HG03565 (cell line): ENCODE data around the gene APBA1.
"Not testable (repeated sequence)": the region's sequence is repeated elsewhere in the genome, so short reads cannot be mapped to it uniquely, and the experiment has no call there.

Experiments
- ATAC-seq: cut with Tn5 transposase; IDR thresholded peaks from one replicate; pipeline ENCODE4 v1.9.1; 2021; ENCODE audit warnings: mild to moderate bottlenecking, moderate library complexity; ENCODE audit not compliant: unreplicated experiment

APBA1 gene

DNA sequence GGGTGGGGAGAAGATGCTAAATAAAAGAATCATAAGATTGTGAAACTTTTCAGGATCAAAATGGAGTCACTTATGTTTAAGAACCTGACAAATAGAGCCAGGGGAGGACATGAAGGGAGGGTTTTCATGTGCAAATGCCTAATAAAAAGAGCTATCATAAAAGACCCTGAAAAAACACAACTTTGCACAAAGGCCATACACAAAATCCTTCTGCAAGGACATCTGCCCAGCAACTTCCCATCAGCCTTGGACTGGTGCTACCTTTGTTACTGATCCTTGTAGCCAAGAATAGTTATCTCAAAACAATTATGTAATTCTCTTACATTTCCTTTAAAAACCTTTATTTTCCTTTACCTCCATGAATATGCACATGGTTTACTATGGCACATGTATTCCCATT lies 63.0 kb downstream of the APBA1 start:
- ATAC-seq, result no peak

- ATAC-seq, result no peak
Measured at GRCh38 chr9:69606089-69606488, 66.1 kb downstream of the APBA1 start.

GRCh38 chr9:69605406-69605805 lies 66.8 kb downstream of the APBA1 start:
- ATAC-seq, result no peak

- no peak for ATAC-seq
Measured at GRCh38 chr9:69604568-69605219, 67.5 kb downstream of the APBA1 start.

DNA sequence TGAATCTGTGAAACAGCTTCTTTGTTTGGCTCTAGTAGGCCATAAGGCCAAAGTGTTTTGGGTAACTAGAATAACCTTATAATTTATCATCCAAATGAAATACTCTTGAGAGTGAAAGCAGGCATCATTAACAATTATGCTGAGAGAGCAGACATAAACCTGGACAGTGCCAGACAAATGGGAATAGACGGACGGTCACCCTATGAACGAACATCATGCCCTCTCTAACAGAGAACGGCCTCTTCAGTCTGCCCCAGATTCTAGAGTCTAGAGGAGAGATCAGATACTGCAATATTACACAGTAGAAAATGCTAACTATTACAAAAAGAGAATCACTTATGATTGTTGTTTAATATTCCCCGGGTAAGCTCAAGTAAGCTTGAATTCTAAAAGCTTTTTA lies 68.5 kb downstream of the APBA1 start:
- no peak for ATAC-seq

DNA sequence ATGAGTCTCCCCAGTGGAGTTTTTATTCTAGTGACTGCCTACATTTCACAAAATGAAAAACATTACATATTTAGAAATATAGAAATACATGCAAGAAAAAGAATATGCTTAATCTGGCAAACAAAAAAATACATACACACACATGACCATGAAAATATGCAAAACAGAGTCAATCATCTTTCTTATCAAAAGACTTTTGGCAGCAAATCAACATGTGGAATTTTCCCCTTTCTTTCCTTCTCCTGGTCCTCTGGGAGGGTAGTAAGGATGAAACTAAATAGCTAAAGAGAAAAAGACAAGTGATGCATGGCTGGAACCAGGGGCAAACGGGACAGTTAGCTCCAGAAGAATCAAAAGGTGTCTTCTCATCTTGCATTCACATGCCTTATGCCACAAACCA lies 69.4 kb downstream of the APBA1 start:
- no peak for ATAC-seq

GRCh38 chr9:69601698-69602097 lies 70.5 kb downstream of the APBA1 start:
- ATAC-seq, result no peak

DNA sequence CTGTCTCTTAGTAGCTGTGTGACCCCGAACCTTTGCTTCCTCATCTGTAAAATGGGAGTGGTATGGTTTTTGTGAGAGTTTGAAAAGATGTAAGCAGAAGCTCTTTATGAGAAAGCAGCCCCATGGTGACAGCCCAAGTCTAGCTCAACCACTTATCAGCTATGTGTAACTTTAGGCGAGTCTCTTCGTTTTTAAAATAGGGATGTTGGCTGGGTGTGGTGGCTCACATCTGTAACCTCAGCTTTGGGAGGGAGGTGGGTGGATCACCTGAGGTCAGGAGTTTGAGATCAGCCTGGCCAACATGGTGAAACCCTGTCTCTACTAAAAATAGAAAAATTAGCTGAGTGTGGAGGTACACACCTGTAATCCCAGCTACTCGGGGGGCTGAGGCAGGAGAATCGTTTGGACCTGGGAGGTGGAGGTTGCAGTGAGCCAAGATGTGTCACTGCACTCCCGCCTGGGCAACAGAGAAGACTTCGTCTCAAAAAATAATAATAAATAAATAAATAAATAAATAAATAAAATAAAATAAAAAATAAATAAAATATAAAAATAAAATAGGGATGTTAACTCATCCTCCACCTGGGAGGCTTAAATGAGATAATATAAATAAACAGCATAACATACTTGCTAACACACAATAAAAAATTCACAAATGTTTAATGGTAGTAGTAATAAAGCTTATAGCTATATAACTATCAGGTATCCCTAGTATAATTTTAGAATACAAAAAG lies 71.7 kb downstream of the APBA1 start:
- ATAC-seq, result no peak

DNA sequence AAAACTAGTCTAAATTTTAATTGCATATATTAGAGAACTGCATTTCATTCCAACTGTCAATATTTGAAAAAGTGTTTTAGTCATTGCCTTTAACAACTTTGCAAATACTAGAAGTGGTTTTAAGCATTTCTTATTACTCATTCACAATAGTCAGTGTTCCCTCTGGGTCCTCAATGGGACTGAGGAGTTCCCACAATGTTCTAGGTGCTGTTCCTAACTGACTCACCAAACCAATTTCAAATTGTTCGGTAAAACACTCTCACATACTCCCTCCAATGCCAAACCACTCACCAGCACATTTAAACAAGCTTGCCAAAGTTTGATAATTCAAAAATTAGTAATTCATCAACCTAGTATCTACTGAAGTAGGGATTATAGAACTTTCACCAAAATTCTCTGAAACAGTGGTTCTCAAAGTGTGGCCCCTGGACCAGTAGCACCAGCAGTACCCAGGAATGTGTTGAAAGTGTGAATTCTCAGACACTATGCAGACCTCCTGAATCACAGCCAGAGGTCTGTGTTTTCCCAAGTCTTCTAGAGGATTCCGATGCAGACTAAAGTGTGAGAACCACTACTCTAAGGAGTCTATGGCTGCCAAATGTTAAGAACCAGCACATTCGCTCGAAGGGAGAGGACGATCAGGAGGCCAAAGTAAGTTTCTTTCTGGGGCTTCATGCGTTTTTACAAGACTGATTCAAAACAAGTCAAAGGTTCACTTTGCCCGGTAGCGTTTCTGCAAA lies 72.8 kb downstream of the APBA1 start:
- ATAC-seq, result no peak

DNA sequence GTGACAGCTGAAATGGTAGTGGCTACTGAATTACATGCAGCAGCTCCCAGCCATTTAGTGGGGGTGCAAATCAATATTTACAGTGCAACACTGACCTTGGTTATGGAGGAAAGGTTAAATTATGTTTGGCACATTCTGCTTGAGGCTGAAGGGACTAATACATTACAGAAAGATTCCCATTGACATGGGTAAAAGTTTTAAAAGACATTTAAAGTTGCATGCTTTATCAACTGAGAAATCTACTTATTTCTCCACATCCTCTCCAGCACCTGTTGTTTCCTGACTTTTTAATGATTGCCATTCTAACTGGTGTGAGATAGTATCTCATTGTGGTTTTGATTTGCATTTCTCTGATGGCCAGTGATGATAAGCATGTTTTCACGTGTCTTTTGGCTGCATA lies 75.3 kb downstream of the APBA1 start:
- not testable (repeated sequence) for ATAC-seq

- ATAC-seq, result no peak
Measured at GRCh38 chr9:69594180-69594579, 78.0 kb downstream of the APBA1 start.

- no peak for ATAC-seq
Measured at GRCh38 chr9:69593756-69594155, 78.4 kb downstream of the APBA1 start.

DNA sequence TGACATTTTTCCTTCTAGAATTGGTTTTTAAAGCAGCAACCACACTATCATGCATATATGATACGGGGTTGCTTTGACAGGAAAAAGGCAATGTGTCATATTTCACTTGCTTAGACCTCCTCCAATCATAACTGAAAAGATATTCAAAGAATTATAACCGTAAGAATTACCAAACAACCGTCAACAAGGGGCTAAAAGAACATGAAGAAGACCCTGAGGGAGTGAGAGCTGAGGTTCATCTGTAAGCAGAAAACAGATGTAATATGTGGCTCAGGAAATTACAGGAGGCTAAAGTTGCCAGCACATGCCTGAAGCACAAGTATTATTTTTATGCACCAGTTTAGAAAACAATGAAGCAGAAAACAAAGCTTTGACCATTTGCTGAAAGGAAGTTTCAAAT lies 78.9 kb downstream of the APBA1 start:
- ATAC-seq, result no peak

DNA sequence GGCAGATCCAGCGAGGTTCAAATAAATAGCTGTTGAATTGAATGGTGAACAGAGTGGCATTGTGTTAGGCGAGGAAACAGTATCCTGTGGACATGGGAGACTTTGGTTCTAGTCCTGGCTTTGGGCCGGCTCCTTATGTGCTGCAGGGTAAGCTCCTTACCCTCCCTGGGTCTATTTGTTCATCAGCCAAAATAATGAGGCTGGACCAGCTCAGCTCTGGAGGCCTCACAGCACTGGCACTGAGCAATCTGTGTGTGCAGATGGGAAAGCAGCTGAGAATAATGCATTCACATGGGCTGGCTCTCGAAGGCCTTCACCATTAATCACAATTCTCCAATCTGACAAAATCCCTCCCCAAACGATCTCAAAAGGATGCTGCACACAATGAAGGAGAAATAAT lies 81.9 kb downstream of the APBA1 start:
- ATAC-seq, result no peak

DNA sequence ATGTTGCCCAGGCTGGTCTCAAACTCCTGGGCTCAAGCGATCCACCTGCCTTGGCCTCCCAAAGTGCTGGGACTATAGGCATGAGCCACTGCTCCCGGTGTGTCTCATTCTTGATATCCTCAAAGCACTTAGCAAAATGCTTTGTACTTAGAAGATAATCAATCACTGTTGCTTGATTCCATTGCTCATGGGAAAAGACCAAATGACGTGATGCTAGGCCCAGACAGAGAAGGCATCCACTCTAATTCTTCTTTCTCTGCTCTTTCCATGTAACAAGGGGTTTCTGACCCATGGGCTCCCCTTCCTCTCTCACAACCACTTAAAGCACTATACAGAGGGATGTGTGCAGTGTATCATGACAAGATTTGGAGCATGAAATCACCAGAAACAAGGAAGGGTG lies 83.0 kb downstream of the APBA1 start:
- ATAC-seq, result no peak

- ATAC-seq, result no peak
Measured at GRCh38 chr9:69585571-69585970, 86.6 kb downstream of the APBA1 start.

GRCh38 chr9:69584759-69585158 lies 87.4 kb downstream of the APBA1 start:
- no peak for ATAC-seq

GRCh38 chr9:69583645-69584234 lies 88.4 kb downstream of the APBA1 start:
- ATAC-seq, result no peak

DNA sequence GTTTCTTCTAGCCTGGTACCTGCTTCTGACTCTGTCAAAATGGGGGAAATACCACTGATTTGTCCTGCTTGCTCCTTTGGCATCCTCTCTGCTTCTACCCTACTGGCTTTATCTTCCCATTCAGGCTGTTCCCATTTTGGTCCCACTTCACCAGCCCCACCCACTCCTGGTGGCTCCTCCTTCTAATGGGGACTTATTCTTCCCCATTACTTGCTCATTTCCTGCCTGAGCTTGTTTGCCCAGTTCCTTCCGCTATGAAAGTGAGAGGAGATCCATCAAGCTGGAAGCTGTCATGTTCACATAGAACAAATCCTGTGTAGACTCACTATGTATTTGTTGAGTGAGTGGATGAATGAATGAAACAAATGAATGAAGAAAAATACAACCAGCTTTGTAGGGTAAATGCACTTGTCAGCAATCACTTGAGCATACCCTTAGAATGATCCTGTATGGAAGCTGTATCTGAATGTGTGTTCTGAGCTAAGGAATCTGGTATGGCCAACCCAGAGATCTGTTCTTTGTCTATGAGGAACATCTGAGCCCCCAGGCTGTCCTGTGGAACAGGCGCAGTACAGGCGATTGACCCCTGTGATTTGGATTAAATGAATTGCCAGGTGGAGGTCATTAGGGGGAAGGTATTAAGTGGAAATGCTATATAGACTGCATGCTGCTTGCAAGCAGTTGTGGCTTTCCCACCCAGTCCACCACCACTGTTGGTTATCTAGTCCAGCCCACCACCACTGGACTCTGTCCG lies 89.5 kb downstream of the APBA1 start:
- no peak for ATAC-seq

DNA sequence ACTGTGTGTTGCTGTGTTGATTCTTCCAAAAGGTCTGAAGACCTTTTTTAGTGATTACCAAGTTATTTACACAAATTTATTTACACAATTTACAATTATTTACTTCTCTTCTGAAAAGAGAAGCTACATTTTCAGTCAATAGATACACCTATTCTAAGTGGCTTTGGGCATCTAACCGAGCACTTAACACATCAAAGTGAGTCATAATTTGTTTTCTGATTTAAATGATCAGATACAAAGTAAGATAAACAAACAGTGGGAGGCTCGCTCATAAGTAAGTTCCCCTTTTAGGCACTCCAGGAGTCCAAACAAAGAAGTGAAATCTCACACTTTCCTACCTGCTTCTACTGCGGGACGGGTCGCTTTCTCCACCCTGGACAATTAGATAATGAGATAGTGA lies 90.2 kb downstream of the APBA1 start:
- ATAC-seq, result no peak
